GM18499 (cell line): ENCODE measurements around the gene FUT2.
"Not testable (repeated sequence)": the region's sequence is repeated elsewhere in the genome, so short reads cannot be mapped to it uniquely, and the experiment has no call there.

Experiments used
- ATAC-seq: cut with Tn5 transposase; IDR thresholded peaks from one replicate; pipeline ENCODE4 v1.9.1; 2021; ENCODE audit warnings: moderate number of reproducible peaks; ENCODE audit not compliant: insufficient read depth, unreplicated experiment

The FUT2 gene

DNA sequence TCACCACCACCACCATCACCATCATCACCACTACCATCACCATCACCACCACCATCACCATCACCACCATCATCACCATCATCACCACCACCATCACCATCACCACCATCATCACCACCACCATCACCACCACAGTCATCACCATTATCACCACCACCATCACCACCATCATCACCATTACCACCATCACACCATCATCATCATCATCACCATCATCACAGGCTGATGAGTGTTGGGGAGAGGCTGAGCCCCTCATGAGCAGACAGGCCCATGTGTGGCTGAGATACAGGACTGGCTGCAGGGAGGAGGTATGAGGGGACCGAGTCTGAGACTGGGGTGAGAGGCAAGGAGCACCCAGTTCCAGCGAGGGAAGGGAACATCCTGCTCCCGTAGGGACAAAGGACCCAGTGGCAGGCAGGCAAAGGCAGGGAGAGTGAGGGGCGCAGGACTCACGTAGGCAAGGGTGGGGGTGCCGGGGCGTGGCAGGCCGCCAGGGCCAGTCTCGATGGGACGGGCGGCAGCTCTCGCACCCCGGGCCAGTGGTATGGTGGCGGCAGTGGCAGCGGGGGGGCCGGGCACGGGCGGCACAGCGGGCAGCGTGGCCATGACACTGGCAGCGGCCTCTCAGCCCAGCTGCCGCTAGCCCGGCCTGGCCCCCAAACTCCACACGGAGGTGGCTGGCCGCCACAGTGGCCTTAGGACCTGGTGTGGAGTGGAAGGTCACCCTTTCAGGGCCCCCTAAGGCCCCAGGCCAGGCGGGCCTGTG is 25.7 kb upstream of the FUT2 start:
- ATAC-seq = no peak

DNA sequence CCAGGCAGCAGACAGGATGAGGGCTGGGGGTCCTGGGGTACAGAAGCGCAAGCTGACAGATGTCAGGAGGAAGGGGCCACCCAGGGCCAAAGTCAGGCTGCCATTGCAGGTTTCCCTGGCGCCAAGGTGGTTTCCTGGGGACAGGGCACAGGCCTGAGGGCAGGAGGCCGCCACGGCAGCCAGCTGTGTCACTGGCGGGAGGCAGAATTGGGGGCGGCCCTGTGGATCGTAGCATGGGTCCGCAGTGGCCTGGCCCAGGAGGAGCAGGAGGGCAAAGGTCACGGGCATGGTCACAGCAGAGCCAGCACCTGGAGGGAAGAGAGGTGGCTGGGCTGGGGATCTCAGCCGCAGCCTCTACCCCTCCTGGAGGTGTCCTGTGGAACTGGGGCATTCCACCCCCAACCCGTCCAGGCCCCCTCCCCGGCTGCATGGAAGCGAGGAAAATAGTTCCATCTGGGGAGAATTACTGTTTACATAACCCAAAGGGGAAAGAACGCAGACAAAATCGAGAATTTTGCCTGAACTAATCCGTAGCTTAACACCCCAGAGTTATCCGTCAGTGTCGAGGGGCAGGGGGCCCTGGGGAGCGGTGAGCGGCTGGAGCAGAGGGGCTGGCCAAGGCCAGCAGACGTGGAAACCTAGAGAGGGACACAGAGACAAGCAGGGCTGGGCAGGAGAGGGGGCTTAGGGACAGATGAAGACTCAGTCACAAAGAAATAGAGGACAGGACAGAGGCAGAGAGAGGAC is 24.9 kb upstream of the FUT2 start:
- ATAC-seq = no peak

DNA sequence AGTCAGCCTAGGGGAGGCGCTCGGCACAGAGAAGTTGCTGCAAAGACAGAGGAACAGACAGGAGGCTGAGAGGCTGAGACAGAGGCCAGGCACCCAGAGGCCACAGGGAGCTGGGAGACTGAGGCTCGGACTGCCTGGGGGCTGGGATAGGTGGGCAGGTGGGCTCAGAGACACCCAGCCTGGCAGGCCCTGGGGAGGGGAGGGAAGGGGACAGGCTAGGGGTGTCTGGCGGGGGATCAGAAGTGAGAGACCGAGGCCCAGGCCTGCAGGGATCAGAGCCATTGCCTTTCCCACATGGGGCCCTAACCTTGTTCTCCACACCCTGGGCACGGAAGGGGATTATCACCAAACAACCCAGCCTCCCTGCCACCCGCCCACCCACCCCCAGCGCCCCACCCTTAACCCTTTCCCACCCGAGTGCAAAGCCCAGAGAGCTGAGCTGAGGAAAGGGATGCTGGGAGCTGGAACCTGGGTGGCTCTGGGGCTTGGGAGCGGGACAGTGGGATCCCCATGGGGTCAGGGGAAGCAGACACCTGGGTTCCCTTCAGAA is 24.2 kb upstream of the FUT2 start:
- ATAC-seq = no peak

DNA sequence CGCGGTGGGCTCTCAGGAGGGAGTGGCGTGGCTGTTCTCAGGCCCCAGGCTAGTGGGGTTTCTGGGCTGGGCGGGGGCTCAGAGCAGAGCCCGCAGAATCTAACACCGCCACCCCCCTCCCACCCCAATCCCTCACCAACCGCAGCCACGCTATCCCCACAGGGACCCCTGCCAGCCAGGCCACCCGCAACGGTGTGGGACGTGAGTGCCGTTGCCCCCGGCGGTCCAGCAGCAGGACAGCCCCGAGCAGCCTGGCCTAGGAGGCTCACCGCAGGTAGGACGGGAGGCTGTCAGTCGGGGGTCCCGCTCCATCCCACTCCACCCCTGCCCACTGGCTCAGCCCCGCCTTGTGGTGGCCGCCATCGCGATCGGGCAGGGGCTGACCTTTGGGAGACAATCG is 22.8 kb upstream of the FUT2 start, which contains the start of gene NTN5:
Gene NTN5, minus strand, starts transcription at position 24 of the 400 bp plus-strand sequence. CDS start 2,031 bp downstream, outside the sequence.
- ATAC-seq = no peak

DNA sequence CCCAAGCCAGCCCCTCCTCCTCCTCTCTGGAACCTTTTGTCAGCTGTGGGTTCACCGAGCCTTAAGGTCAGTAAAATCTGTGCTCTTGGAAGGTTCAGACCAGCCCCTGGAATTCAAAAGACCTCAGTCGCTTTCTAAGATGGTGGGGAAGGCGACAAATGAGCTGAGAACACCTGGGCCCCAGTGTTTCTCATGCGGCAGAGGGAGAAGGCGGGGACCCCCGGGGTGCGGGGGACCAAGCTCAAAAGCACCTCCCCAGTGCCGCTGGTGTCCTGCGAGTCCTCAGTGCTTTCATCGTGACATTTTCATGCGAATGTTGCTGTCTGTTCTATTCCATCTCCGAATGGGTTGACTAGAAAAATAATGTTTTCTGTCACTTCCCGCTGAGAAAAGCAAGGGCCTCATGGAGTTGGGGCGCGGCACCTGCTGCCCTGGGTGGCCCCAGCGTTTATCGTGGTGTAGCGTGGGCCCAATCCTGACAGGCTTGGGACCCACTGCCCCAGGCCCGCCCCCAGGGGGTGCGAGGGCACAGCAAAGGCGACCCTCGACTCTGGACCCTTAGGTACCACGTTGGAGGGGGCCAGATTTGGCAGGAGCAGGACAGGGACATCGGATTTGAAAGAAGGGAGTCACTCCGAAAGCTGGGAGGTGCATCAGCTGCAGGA is 22.2 kb upstream of the FUT2 start:
- ATAC-seq = no peak

DNA sequence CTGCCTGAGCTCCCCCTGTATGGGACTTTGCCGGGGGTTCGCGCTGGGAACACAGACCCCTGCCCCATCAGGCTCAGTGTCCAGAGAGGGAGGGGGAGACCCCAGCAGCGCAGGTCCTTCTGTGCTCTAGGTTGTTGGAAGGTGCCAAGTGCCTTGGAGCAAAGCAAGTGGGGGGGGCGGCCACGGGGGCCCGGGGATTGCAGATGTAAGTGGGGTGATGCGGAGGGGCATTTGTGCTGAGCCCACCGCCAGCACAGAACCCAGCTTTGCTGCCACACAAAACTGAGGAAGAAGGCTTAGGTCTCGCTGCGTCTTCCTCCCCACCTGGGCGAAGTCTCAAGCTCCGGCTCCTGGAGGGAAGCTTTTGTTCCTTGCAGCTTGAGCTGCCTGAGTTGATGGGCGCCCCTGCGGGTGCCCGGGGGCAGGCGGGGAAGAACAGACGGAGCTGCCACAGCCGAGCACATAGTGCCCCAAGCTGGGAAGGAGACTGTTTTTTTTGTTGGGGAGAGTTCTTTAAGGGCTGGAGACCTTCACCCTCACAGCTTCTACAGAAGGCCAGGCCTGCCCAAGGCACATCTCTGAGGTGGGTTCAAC is 21.5 kb upstream of the FUT2 start:
- ATAC-seq = no peak

DNA sequence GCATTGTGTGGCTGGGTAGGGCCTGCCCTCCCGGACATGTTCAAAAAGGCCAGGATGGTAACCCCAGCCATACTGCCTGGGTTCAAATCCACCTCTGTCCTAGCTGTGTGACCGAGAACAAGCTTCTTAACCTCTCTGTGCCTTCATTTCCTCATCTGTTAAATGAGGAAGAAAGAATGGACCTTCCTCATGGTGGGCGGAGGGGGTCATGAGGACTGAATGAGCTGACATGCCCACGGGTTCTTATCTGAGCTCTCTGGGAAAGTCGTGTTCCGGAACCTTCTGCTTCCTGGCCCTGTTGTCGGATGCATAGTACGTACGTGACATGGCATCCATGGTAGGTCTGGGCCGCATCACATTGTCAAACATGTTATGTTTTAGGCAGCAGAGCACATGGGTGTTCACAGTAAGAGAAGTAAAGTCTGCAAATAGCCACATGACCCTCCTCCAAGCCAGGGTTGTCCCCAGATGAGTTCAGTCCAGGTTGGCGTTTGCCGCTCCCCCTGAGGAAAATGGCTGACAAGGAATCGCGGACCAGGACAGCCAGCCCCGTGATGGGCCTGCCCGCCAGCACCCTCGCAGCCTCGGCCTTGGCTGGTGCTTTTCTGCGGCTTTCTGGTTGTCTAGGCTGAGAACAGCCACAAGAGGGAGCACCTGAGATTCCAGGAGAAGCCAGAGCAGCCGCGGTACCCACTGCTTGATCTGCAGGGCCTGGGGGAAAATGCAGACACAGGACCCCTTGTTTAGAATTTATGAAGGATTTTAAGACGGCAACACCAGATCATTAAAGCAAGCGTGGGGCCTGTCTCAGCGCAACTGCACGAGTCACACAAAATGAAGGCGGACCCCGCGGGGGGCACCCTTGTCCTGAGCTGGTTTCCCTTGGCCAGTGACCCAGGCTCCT is 20.6 kb upstream of the FUT2 start:
- ATAC-seq = no peak

DNA sequence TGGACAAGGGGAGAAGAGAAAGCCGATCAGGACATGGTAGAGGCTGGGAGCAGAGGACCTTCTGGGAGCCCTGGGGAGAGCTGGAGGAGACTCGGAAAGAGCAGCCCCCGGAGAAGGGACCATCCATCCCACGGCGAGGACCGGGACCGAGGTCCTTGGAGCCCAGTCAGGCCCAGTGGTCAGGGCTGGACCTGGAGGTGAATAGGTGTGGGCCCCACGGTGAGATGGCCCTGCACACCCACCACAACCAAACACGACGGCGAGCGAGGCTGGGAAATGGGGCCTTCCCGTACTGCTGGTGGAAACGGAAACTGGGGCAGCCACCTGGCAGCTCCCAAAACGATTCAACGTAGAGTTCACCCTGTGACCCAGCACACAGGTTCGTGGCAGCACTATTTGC is 19.3 kb upstream of the FUT2 start:
- ATAC-seq = no peak

DNA sequence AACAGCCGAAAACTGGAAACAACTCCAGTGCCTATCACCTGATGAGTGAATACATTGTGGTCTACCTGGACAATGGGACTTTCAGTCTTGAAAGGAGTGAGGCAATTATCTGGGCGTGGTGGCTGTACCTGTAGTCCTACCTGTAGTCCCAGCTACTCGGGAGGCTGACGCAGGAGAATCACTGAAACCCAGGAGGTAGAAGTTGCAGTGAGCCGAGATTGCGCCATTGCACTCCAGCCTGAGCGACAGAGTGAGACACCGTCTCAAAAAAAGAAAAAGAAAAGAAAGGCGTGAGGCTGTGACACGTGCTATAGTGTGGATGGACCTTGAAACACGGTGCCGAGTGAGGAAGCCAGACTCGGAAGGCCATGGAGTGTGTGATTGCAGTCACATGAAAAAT is 18.9 kb upstream of the FUT2 start:
- no peak for ATAC-seq

DNA sequence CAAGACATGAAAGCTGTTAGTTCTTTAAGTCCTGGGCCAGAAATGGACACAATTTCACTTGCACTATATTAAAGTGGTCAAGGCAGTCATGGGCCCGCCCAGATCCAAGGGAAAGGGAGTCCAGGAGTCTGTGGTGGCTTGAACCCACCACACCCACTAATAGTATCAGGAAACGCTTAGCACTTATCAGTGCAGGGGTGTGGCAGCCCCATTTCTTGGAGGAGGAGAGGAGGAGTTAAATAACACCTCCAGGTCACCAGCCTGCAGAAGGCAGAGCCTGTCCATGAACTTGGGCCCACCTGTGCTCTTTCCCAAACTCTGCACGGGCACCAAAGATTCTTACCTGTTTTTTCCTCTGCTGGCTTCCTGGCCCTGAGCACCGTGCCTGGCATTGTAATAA is 17.6 kb upstream of the FUT2 start:
- no peak for ATAC-seq

DNA sequence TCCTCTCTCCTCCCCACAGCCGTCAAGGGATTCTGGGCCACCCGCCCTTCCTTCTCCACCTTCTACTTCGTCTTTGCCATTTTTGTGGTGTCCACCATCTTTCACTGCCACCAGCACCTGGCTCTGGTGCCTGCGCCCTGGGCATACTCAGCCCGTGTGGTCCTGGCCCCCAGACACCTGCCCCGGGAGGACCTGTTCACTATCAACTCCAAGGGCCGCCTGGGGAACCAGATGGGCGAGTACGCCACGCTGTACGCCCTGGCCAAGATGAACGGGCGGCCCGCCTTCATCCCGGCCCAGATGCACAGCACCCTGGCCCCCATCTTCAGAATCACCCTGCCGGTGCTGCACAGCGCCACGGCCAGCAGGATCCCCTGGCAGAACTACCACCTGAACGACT is 15.8 kb upstream of the FUT2 start:
- ATAC-seq = not testable (repeated sequence)

DNA sequence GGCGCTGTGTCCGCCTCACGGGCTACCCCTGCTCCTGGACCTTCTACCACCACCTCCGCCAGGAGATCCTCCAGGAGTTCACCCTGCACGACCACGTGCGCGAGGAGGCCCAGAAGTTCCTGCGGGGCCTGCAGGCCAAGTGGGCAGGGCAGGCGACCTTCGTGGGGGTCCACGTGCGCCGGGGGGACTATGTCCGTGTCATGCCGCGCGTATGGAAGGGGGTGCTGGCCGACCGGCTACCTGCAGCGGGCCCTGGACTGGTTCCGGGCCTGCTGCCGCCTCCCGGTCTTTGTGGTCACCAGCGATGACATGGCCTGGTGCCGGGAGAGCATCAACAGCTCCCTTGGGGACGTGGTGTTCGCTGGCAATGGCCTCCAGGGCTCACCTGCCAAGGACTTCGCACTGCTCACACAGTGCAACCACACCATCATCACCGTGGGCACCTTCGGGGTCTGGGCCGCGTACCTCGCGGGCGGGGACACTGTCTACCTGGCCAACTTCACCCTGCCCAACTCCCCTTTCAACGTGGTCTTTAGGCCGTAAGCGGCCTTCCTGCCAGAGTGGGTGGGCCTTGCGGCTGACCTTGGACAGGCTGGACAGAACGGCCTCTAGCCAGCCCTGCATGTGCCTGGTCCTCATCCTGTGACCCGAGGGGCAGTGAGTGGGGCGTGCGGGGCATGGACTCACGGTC is 15.2 kb upstream of the FUT2 start:
- ATAC-seq = no peak

DNA sequence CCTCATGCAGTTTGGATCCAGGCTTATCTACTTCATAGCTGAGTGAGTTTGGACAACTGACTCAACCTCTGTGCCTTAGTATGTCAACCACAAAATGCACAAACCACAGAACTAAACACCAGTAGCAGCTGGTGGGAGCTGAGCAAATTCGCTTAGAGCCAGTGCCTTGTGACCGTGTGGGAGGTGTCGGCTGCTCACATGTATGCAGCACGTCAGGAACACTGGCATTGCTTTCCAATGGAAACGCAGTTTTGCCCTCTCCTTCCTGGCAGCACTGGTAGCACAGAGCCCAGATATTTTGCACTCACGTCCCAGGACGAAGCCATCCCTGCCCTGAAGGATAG is 14.7 kb upstream of the FUT2 start:
- ATAC-seq = no peak

DNA sequence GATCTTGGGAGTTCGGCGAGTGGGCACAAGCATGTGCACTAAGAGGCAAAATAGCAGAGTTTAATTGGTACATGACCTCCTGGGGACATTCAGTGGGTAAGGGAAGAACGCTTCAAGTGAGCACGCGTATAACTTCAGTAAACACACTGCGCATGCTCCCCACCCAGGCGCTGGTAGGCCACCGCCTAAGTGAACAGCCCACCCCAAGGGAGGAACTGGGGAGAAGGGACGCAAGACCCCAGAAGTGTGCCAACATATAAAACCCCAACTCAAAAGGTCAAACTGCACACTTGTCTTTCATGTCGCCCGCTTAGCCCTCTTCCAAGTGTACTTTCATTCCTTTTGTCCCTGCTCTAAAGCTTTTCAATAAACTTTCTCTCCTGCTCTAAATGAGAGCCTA is 12.4 kb upstream of the FUT2 start:
- ATAC-seq = no peak

DNA sequence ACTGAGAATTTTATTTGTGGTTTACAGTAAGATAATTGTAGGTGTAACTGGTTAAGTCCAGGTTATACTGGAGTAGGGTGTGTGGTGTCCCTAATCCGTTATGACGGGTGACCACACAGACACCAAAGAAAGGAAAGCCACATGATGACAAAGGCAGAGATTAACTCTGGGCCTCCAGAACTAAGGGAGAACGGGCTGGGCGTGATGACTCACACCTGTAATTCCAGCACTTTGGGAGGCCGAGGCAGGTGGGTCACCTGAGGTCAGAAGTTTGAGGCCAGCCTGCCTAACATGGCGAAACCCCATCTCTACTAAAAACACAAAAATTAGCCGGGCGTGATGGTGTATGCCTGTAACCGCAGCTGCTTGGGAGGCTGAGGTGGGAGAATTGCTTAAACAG is 10.2 kb upstream of the FUT2 start:
- no peak for ATAC-seq

DNA sequence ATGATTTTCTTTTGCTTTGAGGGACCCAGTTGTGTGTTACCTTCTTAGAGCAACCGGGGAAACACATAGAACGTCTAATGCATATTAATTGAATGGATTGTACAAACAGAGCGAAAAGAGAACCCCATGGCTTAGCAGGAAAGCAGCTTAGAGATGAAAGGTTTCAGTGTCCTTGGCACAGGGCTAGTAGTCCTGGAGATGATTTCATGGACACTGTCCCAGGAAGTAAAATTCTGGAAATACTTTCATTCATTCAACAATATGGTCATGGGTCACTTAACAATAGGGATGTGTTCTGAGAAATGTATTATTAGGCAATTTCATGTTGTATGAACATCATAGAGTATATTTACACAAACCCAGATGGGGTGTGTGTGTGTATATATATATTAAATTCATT is 9.7 kb upstream of the FUT2 start:
- ATAC-seq = no peak

DNA sequence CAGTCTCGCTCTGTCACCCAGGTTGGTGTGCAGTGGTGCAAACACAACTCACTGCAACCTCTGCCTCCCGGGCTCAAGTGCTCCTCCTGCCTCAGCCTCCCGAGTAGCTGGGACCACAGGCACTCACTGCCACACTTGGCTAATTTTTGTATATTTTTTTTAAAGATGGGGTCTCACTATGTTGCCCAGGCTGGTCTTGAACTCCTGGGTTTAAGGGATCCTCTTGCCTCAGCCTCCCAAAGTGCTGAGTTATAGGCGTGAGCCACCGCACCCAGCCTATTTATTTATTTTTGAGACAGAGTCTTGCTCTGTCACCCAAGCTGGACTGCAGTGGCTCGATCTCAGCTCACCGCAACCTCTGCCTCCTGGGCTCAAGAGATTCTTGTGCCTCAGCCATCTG is 9.1 kb upstream of the FUT2 start:
- ATAC-seq = not testable (repeated sequence)

DNA sequence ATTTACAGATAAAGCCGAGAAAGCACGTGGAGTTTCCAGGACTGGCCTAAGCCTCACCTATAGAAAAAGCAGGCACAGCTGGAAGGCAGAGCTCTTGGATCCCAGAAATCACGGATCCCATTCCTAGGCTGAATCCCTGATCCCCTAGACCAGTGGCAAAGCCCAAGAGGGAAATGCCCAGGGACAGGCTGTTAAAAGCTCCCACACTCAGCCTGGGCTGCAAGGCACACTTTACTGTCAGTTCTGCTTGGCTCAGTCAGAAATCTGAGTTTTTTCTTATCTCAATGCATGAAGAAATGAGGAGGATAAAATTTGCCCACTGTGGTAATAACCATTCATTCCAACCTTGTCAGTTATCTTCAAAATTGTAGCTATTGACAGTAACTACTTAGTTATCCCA is 8.0 kb upstream of the FUT2 start:
- ATAC-seq = no peak

DNA sequence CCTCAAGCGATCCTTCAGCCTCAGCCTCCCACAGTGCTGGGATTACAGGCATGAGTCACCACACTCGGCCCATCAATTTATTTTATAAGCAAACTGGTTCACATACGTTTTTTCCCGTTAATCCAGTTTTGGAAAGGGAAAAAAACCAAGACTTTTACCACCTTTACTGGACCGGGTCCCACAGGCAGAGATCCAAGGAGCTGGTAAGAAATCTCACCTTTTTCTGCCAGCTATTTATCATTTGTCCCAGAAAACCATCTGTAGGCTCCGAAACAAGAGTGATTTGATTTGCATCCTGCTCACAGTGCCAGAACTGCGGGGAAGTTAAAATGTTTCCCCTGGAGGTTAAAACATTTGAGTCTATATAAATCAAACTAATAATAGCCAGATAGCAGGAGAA is 6.3 kb upstream of the FUT2 start:
- no peak for ATAC-seq
